ENCODE results near the gene ACTL6B. TPM values are rescaled to one million over a fixed set of nuclear protein-coding genes. Genes with fewer than 3 reads are reported as not detected.

ACTL6B gene
- total RNA-seq, 1 donor from 2014 or later = not detected

DNA sequence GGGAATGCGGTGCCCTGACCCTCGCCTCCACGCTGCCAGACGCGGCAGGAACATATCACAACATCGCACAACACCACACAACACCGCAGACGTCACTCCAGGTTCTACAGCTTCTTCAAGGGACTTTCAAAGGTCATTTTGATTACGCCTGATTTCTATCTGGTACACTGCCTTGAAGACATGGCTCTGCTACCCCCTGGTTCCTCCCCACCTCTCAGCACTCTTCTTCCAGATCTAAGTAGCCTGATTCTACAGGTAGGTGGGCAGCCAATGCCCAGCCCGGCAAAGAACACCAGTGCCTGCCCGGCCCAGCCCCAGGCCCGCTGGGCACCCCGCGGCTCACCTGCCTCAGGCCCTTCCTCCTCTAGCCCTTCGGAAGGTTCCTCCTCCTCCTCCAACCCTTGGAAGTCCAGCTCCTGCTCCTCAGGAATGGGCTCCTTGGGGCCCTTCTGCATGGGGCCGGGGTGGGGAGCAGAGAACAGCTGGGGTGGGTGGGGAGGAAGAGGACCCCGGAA is 29.4 kb upstream of the ACTL6B start:
- intact Hi-C loops (cut with DNase I) = no loop called here
- DNase-seq (no peak), ATAC-seq (ENCODE audit: poor library complexity) (no peak)

DNA sequence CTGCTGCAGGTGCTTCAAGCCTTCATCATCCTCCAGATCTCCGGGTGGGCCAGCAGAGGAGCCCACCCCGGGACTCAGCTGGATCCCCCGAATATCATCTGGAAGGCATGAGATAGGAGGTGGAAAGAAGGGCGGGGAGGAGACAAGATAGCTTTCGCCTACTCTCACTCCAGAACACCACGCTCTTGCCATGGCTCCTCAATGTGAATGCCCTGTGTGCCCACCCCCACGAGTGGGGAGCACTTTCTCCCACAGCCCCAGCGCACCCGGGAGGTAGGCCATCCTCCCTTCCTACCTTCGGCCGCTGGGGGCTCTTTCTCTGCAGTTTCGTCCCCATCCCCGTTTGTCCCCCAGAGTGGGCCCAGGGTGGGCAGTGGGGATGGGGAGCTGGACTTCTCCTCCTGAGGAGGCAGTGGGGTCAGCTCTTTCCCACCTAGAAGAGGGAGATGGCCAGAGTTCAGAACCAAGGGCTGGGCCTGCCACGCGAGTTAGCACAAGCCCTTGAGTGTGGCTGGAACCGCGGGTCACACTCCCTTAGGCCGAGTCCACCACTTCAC is 28.9 kb upstream of the ACTL6B start:
- DNase-seq (no peak), ATAC-seq (ENCODE audit: poor library complexity) (no peak)
- intact Hi-C loops (cut with DNase I) = no loop called here

DNA sequence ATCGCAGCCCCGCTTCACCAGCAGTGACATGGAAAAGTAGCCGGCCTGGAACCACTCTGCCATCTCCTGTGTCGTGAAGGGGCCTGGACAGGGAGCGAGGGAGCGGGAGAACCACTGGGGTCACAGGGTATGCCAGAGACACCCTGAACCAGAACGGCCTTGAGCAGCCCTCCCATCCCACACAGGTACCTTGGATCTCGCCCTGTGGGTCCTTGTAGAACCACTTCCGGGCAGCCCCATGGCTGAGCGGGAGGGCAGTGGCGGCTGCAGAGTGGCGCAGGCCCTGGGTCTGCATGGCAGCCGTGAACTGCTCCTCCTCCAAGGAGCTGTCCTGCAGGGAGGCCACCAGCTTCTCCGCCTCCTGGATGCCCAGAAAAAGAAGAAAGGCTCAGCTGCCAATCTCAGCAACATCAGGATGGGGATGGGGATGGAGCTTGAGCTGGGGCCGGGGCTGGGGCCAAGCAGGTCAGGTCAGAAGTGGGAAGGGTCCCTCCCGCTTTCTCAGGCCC is 28.3 kb upstream of the ACTL6B start:
- no peak for DNase-seq
- ATAC-seq (ENCODE audit: poor library complexity) = no peak
- intact Hi-C loops (cut with DNase I) = no loop called here

DNA sequence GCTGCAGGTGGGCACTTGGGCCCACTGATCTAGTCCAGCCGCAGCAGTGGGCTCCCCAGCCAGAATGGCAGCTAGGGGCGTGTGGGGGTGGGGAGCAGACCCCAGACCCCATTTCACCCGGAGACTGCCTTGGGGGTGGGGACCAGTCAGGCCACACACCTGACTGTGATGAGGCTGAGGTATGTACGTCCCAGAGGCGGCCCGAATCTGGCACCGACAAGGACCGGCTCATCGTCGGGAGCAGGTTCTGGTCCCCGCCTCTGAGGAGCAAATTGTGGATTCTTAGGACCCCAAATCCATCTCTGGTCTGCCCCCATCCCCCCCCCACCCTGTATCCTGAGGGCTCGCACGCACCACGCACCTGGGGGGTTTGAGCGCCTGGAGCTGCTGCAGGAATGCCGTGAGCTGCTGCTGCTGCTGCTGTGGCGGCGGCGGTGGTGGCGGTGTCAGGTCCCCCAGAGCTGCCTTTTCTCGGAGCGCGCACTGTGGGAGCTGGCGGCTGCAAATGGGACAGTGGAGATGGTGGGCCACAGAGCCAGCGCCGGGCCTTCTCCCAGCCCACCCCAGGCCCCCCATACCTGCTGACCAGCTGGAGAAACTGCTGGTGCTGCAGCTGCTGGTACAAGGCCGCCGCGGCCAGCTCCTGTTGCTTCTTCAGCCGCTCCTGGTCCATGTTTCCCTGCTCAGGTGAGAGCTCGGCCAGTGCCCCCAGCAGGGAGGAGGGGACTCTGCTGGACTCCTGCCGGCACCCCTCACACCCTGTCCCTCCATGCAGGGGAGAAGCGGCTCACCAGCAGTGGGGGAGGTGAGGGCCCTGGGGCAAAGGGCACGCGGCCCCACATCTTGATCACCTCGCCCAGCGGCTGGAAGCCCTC is 27.6 kb upstream of the ACTL6B start:
- DNase-seq (no peak), ATAC-seq (ENCODE audit: poor library complexity) (no peak)
- intact Hi-C loops (cut with DNase I) = no loop called here

DNA sequence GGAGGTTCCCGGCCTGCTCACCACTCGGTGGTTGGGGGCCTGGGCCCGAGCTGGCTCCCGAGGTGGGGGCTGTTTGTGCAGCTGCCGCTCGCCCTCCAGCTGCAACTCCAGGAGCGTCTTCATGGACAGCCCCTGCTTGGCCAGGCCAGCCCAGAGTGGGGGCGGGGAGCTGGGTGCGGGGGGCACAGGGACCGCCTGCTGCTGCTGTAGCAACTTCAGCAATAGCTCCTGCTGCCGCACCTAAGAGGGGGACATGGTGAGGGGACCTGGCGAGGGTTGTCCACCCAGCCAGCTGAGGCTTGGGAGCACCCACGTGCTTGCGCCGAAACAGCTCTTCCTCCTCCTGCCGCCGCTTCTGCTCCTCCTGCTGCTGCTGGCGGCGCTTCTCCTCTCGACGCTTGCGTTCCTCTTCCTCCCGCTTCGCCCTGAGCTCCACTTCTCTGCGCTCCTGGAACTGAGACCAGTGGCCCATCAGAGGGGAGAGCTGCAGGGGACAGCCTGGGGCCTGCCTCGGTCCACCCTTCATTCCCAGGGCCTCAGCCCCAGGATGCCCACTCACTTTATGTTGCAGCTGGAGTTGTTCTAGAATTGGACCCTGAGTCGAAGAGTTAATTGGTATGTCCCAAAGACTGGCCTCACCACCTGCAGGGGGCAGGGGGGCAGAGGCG is 26.9 kb upstream of the ACTL6B start:
- intact Hi-C loops (cut with DNase I) = no loop called here
- ATAC-seq (ENCODE audit: poor library complexity) (no peak), DNase-seq (no peak)

DNA sequence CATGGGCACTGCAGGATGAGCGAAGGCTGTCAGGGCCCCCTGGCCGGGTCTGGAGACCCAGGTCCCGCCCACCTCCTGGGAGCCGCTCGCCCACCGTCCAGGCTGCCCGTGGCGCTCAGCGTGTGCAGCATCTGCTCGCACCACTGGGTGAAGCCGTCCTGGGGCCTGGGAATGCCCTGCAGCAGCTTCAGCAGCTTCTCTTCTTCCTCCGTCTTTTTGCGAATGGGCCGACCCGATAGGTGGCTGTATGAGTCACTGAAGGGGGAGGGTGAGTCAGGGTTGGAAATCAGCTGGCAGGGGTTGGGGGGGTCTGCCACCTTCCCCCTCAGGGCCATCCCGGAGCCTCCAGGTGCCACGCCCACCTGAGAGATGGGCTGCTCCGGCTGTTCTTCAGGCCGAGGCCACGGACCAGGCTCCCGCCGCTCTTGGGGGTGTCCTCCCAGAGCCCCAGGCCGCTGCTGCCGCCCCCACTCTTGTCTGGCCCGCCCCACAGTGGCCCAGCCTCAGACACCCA is 26.0 kb upstream of the ACTL6B start:
- ATAC-seq (ENCODE audit: poor library complexity) (no peak), DNase-seq (no peak)
- intact Hi-C loops (cut with DNase I) = no loop called here

DNA sequence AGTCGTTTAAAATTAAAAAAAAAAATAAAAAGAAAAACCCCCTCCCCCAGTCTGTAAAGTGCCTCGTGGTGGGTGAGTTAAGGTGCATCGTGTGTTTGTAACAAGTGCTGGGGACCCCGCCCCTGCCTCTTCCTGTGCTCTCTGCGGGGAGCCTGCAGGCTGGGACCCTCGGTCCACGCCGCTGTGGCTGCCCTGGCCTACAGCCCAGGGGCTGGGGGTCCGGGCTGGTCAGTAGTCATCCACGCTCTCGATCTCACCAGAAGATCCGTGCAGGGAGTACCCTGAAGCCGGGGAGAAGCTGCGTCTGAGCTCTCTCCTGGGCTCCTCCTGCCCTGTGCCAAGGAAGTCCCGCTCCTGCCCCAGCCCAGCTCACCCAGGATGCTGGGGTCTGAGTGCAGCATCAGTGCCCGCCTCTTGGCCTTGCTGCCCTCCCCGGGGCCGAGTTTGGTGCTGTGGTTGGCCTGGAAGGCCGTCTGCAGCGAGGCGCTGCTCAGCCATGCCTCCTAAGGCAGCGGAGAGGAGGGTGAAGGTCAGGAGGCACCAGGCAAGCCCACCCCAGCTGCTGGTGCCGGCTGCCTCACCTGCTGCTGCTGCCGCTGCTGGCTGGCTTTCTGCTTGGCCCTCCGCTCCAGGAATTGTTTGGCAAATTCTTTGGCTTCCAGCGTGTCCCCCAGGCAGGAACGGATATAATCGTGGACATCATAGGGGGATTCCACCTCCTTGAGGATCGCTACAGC is 25.4 kb upstream of the ACTL6B start:
- peak; percentile 42 for DNase-seq
- intact Hi-C loops (cut with DNase I) = no loop called here
- no peak for ATAC-seq (ENCODE audit: poor library complexity)

DNA sequence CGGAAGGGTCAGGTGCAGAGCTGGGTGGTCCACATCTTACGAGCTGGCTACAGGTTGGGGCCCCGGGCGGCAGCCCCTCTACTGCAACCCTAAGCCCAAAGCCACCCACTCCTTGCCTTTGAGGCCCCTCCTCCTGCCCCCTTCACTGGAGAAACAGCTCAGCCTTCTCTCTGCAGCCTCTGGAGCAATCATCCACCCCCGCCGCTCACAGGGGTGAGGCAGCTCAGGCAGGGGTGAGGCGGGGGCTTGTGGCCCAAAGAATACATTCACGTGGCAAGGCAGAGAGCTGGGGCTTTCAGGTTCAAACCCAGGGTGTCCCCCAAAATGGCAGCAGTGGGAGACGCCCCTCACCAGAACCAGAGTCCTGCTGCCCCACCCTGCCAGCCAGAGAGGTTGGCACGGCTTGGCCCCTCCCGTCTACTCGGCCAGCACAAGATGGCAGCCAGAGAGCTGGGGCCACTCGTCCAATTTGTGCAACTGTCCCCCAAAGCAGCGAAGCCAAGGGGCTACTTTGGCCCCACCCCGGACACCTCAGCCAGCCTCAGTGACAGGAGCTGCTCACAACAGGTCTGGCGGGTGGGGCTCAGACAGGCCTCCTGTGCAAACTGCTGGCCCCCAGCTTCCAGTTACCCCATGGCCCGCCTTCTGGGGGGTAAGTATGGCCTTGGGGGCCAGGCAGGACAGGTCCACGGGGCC is 24.5 kb upstream of the ACTL6B start:
- intact Hi-C loops (cut with DNase I) = no loop called here
- DNase-seq (no peak), ATAC-seq (ENCODE audit: poor library complexity) (no peak)

DNA sequence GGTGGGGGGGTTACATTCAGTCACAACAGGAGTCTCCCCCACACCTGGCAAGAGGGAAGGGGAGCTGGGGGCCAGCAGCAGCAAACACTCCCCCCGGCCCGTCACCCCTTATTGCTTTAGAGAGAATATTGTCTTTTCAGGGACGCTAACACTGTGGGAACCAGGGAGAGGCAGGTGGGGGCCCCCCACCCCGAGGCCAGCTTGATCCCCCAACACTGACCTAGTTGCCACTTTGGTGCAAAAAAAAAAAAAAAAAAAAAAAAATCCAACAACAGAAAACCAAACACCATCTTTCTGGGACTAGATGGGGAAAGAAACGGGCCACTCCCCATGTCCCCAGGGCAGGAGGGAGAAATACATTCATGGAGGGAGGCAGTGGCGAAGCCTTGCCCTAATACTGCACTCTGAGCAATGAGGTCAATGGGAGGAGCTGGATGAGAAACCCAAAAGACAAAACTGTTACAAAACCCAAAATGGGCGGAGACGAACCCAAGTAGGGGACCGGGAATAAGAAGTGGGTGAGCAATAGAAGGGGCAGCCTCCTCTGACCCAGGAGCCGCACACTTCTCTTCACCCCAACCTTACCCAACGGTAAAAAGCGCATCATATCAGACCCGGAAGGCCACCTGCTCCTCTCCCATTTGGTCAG is 23.8 kb upstream of the ACTL6B start:
- DNase-seq (no peak), ATAC-seq (ENCODE audit: poor library complexity) (peak; percentile 40)
- intact Hi-C loops (cut with DNase I) = no loop called here

DNA sequence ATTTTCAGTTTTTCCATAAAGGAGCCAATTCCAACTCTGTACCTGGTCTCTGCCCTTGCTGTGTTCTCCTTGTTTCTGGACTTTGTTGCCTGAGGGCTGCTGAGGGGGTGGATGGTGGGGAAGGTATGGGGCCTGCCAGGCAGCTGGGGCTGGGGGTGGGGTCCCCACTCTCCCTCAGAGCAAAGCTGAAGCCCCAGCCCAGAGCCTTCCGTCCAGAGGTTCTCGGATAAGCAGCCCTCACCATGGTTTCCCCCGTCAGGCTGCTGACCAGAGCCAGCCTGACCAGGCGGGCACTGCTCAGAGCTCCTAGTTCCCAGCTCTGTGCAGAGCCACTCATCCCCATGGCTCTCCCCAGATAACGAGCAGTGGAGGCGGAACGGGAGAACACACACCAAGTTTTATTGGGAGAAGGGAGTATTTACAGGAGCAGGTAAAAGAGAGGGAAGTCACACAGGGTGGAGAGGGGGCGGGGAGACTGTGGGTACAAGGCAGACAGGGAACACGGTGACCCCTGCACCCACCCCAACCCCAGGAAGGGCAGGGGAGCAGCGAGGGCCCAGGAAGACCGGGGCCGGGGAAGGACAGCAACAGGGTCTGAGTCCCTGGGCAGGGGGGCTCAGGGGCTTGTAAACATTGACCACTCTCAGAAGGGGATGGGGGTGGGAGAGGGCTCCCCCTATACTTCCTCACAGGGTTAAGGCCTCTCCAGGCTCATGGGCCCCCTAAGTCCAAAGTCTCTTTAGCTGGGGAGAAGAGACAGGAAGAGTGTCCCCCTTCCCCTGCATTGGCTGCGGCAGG is 23.1 kb upstream of the ACTL6B start:
- intact Hi-C loops (cut with DNase I) = no loop called here
- ATAC-seq (ENCODE audit: poor library complexity) = no peak
- no peak for DNase-seq

DNA sequence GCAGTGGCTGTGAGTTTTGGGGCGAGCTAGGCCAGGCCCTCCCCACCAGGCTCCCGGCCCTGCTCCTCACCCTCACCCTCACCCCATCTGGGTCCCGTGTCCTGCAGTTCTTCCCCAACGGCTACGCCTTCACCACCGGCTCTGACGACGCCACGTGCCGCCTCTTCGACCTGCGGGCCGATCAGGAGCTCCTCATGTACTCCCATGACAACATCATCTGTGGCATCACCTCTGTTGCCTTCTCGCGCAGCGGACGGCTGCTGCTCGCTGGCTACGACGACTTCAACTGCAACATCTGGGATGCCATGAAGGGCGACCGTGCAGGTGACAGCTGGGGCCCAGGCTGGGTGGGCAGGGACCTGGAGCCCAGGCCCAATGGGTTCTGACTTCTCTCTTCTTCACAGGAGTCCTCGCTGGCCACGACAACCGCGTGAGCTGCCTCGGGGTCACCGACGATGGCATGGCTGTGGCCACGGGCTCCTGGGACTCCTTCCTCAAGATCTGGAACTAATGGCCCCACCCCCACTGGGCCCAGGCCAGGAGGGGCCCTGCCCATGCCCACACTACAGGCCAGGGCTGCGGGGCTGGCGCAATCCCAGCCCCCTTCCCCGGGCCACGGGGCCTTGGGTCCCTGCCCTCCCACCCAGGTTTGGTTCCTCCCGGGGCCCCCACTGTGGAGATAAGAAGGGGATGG is 22.2 kb upstream of the ACTL6B start:
- DNase-seq = no peak
- intact Hi-C loops (cut with DNase I) = no loop called here
- ATAC-seq (ENCODE audit: poor library complexity) = no peak

DNA sequence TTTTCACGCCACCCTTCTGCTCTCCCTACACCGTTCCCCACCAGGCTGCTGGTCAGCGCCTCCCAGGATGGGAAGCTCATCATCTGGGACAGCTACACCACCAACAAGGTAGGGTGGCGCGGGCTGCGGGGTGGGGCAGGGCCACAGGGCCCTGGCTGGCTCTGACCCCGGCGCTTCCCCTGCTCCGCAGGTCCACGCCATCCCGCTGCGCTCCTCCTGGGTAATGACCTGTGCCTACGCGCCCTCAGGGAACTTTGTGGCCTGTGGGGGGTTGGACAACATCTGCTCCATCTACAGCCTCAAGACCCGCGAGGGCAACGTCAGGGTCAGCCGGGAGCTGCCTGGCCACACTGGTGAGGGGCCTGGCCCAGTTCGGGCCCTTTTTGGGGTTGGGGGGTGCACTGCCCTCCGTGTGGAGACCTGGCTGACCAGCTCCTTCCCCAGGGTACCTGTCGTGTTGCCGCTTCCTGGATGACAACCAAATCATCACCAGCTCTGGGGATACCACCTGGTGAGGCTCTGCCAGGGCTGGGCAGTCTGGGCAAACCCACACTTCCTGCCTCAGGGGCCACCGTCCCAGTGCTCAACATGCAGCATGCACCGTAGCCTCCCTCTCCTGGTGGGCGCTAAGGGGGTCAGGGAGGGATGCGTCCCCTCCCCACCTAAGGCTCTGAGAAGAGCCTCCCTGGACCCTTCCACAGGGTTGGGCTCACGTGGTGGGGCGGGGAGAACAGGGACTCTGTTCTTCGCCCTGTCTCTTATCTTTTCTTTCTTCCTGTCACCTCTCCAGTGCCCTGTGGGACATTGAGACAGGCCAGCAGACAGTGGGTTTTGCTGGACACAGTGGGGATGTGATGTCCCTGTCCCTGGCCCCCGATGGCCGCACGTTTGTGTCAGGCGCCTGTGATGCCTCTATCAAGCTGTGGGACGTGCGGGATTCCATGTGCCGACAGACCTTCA is 21.3 kb upstream of the ACTL6B start:
- ATAC-seq (ENCODE audit: poor library complexity) = no peak
- no peak for DNase-seq
- intact Hi-C loops (cut with DNase I) = no loop called here

DNA sequence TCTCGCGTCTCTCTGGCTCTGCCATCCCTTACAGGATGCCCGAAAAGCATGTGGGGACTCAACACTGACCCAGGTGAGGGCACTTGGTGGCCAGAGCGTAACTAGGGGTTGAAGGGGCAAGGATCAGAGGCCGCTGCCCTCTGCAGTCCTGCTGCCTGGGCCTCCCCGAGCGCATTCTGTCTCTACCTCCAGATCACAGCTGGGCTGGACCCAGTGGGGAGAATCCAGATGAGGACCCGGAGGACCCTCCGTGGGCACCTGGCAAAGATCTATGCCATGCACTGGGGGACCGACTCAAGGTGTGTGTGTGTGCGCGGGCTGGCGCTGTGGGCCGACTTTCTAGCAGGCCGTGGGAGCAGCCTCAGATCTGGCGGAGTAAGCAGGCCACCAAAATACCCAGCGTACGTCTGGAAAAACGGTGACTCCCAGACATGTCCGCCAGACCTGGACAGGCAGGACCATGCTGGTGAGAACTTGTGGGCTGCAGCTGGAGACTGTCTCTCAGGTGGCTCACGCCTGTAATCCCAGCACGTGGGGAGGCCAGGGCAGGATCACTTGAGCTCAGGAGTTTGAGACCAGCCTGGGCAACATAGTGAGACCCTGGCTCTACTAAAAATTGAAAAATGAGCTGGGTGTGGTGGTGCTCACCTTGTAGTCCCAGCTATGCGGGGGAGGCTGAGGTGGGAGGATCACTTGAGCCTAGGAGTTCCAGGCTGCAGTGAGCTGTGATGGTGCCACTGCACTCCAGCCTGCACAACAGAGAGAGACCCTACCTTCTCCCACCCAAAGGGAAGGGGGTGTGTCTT is 20.5 kb upstream of the ACTL6B start:
- no peak for ATAC-seq (ENCODE audit: poor library complexity)
- intact Hi-C loops (cut with DNase I) = no loop called here
- DNase-seq = no peak

DNA sequence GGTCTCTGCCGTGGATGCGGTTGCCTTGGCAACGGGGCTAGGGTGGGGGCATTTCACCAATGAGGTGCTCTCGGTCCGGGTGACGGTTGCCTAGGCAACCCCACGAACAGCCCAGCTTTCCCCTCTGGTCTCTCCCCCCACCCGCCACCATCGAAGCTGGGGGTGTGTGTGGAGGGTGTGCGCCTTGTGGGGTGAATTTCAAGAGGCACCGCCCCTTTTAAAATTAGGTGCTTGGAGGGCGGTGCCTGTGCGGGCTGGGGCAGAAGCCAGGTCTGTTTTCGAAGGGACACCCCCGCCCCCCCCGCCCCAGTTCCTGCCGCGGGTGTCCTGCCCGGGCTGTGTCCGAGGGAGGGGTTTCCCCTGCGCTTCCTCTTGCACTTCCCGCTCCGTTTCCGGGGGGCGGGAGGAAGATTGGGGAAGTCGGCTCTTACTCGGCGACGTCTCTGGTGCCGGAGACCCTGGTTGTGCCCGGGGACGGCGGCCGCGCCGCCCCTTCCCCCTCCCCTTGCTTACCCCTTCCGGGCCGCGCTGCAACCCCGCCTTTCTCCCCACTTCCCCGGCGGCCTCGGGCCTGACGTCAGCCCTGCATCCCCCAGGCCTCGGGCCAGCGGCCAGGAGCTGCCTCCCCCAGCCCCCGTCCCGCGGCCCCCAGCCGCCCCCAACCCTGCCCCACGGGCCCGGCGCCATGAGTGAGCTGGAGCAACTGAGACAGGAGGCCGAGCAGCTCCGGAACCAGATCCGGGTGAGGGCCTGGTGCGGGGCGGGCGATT is 19.5 kb upstream of the ACTL6B start:
- ATAC-seq (ENCODE audit: poor library complexity) = peak; percentile 39
- intact Hi-C loops (cut with DNase I) = no loop called here

More for the DNA sequence above, 19.5 kb upstream of the ACTL6B start:
- peak; percentile 93 for DNase-seq
